Measurements from ENCODE around the gene IQCH. TPM values are rescaled to one million over a fixed set of nuclear protein-coding genes. Genes with fewer than 3 reads are reported as not detected.
"Not testable (repeated sequence)": the region's sequence is repeated elsewhere in the genome, so short reads cannot be mapped to it uniquely, and the experiment has no call there.

Gene IQCH
- polyA plus RNA-seq, 3 donors = 0.03 TPM; not detected in 2

DNA sequence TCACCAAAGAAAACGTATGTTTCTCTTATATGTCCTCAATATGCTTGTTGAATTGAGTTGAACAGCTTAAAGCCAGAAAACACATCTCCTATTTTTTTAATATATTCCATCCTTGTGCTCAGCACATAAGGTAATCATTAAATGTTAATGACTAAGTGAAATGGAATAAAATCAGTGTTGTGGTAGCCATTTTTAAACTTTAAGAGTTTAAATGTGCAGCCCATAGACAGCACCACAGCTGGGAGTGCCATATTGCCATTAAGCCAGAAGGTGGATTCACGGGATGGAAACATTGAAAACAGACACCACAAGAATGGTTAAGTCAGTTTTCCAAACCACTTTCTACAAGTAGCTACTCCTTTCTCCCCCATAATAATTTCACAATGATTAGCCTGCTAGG is 189.5 kb downstream of the IQCH start:
- TF ChIP-seq, protein P1, sequence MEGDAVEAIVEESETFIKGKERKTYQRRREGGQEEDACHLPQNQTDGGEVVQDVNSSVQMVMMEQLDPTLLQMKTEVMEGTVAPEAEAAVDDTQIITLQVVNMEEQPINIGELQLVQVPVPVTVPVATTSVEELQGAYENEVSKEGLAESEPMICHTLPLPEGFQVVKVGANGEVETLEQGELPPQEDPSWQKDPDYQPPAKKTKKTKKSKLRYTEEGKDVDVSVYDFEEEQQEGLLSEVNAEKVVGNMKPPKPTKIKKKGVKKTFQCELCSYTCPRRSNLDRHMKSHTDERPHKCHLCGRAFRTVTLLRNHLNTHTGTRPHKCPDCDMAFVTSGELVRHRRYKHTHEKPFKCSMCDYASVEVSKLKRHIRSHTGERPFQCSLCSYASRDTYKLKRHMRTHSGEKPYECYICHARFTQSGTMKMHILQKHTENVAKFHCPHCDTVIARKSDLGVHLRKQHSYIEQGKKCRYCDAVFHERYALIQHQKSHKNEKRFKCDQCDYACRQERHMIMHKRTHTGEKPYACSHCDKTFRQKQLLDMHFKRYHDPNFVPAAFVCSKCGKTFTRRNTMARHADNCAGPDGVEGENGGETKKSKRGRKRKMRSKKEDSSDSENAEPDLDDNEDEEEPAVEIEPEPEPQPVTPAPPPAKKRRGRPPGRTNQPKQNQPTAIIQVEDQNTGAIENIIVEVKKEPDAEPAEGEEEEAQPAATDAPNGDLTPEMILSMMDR (IDR thresholded peaks at IDR 0.05) = no peak
- H3K79me2 ChIP-seq (ENCODE audit: insufficient read depth, low read length) = no peaks in the 10 kb centered on the region
- no peak overlapping the region for H3K4me2 ChIP-seq (replicated peaks; ENCODE audit: extremely low read depth, low read length, poor library complexity, severe bottlenecking)
- no peaks in the 10 kb centered on the region for H3K4me1 Mint-ChIP-seq
- H3K9me3 Mint-ChIP-seq = peaks cover 2 to 9% (median 4%) of the 10 kb centered on the region in 7 donors
- DNase-seq = no peak
- H3K4me3 Mint-ChIP-seq = no peak overlapping the region
- H3K9me3 ChIP-seq (replicated peaks in 1 of 2; ENCODE audit: control insufficient read depth in 1 of 2, insufficient read depth in 1 of 2, low read length in 2 of 2) = no peaks in the 10 kb centered on the region
- peaks cover 1 to 2% (median 1%) of the 10 kb centered on the region in 3 donors for H3K27me3 Mint-ChIP-seq (ENCODE audit: low read depth in 3 of 3)
- H3K4me1 ChIP-seq (ENCODE audit: control insufficient read depth in 1 of 2, insufficient read depth in 2 of 2, low read length in 2 of 2) = no peaks in the 10 kb centered on the region
- H3K36me3 Mint-ChIP-seq = peaks cover 0 to 3% of the 10 kb centered on the region in 2 donors
- H3K27ac ChIP-seq (ENCODE audit: low read depth in 1 of 2, low read length in 2 of 2) = no peak overlapping the region
- H3K27me3 ChIP-seq (ENCODE audit: control insufficient read depth in 2 of 2, insufficient read depth in 2 of 2, low read length in 2 of 2) = no peaks in the 10 kb centered on the region
- no peak overlapping the region for H2AFZ ChIP-seq (ENCODE audit: insufficient read depth, low read depth, low read length, poor library complexity, severe bottlenecking)
- no peaks in the 10 kb centered on the region for H4K20me1 ChIP-seq (ENCODE audit: insufficient read depth, low read length)
- intact Hi-C loops (cut with micrococcal nuclease) = no loop called here
- 100% methylated on average over 1 of the region's 2 CpGs for WGBS (ENCODE audit: insufficient coverage)
- no peak overlapping the region for H3K27ac Mint-ChIP-seq
- no peaks in the 10 kb centered on the region for H3K36me3 ChIP-seq (replicated peaks in 1 of 2; ENCODE audit: control insufficient read depth in 1 of 2, insufficient read depth in 2 of 2, low read length in 2 of 2)
- H3K9ac ChIP-seq (ENCODE audit: insufficient read depth, low read length, poor library complexity, severe bottlenecking) = no peak overlapping the region
- H3K4me3 ChIP-seq (replicated peaks in 1 of 3; ENCODE audit: low read depth in 2 of 3, low read length in 3 of 3) = no peak overlapping the region

DNA sequence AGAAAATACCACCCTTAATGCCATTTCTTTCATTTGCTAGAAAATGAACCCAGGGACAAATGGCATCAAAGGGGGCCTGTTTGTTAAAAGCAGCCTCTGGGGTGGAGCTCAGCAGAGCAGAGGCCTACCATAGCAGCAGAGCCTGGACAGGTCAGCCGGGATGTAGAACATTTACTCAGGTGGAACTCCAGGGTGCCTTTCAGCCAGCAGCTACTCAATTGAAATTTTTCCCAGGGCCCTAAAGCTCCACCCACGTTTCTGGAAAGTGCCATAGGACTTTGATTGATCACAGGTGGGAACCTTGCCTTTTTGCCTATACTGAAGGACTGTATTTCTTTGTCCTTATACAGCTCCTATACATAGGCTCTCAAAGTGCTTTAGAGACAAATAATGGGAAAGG is 191.9 kb downstream of the IQCH start:
- no peaks in the 10 kb centered on the region for H3K36me3 Mint-ChIP-seq
- no peaks in the 10 kb centered on the region for H3K9me3 ChIP-seq (replicated peaks in 1 of 2; ENCODE audit: control insufficient read depth in 1 of 2, insufficient read depth in 1 of 2, low read length in 2 of 2)
- no peaks in the 10 kb centered on the region for H3K4me1 ChIP-seq (ENCODE audit: control insufficient read depth in 1 of 2, insufficient read depth in 2 of 2, low read length in 2 of 2)
- no peak overlapping the region for H3K4me3 Mint-ChIP-seq
- DNase-seq = no peak
- no peaks in the 10 kb centered on the region for H3K36me3 ChIP-seq (replicated peaks in 1 of 2; ENCODE audit: control insufficient read depth in 1 of 2, insufficient read depth in 2 of 2, low read length in 2 of 2)
- H3K4me2 ChIP-seq (replicated peaks; ENCODE audit: extremely low read depth, low read length, poor library complexity, severe bottlenecking) = no peak overlapping the region
- intact Hi-C loops (cut with micrococcal nuclease) = no loop called here
- no peak overlapping the region for H2AFZ ChIP-seq (ENCODE audit: insufficient read depth, low read depth, low read length, poor library complexity, severe bottlenecking)
- no peak overlapping the region for H3K27ac ChIP-seq (ENCODE audit: low read depth in 1 of 2, low read length in 2 of 2)
- no peak overlapping the region for H3K27ac Mint-ChIP-seq
- H3K4me1 Mint-ChIP-seq = no peaks in the 10 kb centered on the region
- no peaks in the 10 kb centered on the region for H3K27me3 ChIP-seq (ENCODE audit: control insufficient read depth in 2 of 2, insufficient read depth in 2 of 2, low read length in 2 of 2)
- peaks cover 0 to 6% (median 2%) of the 10 kb centered on the region in 7 donors for H3K9me3 Mint-ChIP-seq
- TF ChIP-seq, protein P1 (IDR thresholded peaks at IDR 0.05) = no peak
- H3K27me3 Mint-ChIP-seq (ENCODE audit: low read depth in 3 of 3) = peaks cover 1 to 5% (median 1%) of the 10 kb centered on the region in 3 donors
- WGBS (ENCODE audit: insufficient coverage) = 90% methylated on average over 2 of the region's 2 CpGs
- H3K79me2 ChIP-seq (ENCODE audit: insufficient read depth, low read length) = no peaks in the 10 kb centered on the region
- H4K20me1 ChIP-seq (ENCODE audit: insufficient read depth, low read length) = no peaks in the 10 kb centered on the region
- no peak overlapping the region for H3K9ac ChIP-seq (ENCODE audit: insufficient read depth, low read length, poor library complexity, severe bottlenecking)
- no peak overlapping the region for H3K4me3 ChIP-seq (replicated peaks in 1 of 3; ENCODE audit: low read depth in 2 of 3, low read length in 3 of 3)

DNA sequence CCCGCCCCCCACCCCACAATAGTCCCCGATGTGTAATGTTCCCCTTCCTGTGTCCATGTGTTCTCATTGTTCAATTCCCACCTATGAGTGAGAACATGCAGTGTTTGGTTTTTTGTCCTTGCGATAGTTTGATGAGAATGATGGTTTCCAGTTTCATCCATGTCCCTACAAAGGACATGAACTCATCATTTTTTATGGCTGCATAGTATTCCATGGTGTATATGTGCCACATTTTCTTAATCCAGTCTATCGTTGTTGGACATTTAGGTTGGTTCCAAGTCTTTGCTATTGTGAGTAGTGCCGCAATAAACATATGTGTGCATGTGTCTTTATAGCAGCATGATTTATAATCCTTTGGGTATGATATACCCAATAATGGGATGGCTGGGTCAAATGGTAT is 193.8 kb downstream of the IQCH start:
- H3K4me3 Mint-ChIP-seq; H3K4me2 ChIP-seq (replicated peaks; ENCODE audit: extremely low read depth, low read length, poor library complexity, severe bottlenecking); H3K79me2 ChIP-seq (ENCODE audit: insufficient read depth, low read length); H3K9me3 Mint-ChIP-seq; H4K20me1 ChIP-seq (ENCODE audit: insufficient read depth, low read length); H2AFZ ChIP-seq (ENCODE audit: insufficient read depth, low read depth, low read length, poor library complexity, severe bottlenecking); H3K36me3 ChIP-seq (replicated peaks in 1 of 2; ENCODE audit: control insufficient read depth in 1 of 2, insufficient read depth in 2 of 2, low read length in 2 of 2); H3K36me3 Mint-ChIP-seq; H3K27ac Mint-ChIP-seq; H3K4me3 ChIP-seq (replicated peaks in 1 of 3; ENCODE audit: low read depth in 2 of 3, low read length in 3 of 3); H3K9me3 ChIP-seq (replicated peaks in 1 of 2; ENCODE audit: control insufficient read depth in 1 of 2, insufficient read depth in 1 of 2, low read length in 2 of 2); intact Hi-C loops (cut with micrococcal nuclease); H3K4me1 Mint-ChIP-seq; H3K9ac ChIP-seq (ENCODE audit: insufficient read depth, low read length, poor library complexity, severe bottlenecking); H3K27ac ChIP-seq (ENCODE audit: low read depth in 1 of 2, low read length in 2 of 2); H3K27me3 ChIP-seq (ENCODE audit: control insufficient read depth in 2 of 2, insufficient read depth in 2 of 2, low read length in 2 of 2); DNase-seq; H3K4me1 ChIP-seq (ENCODE audit: control insufficient read depth in 1 of 2, insufficient read depth in 2 of 2, low read length in 2 of 2); H3K27me3 Mint-ChIP-seq (ENCODE audit: low read depth in 3 of 3): not testable (repeated sequence)
- no CpG with 5 or more reads among the region's 5 CpGs for WGBS (ENCODE audit: insufficient coverage)
